Endothelial cell of umbilical vein (primary cell): ENCODE measurements around the gene KLF2. TPM values are rescaled to one million over a fixed set of nuclear protein-coding genes. Genes with fewer than 3 reads are reported as not detected.

Experiments
- BruUV-seq: library from RNA; stranded (reverse); fragments of 400-500 nt; replicated peaks from 2 replicates; lab custom pipeline; 2021; lab: Mats Ljungman, UMichigan
- CTCF ChIA-PET: fragments of 300-600, 350-600 bp; sonication (Branson Sonifier 250); formaldehyde crosslinking; loops from one replicate; lab custom pipeline; 2021; ENCODE audit warnings: antibody characterized with exemption, inconsistent platforms; lab: Charles Lee
- POLR2A ChIA-PET: fragments of 300-600, 350-600 bp; sonication (Branson Sonifier 250); formaldehyde crosslinking; loops from one replicate; lab custom pipeline; 2021; ENCODE audit warnings: antibody characterized with exemption, inconsistent platforms; lab: Charles Lee
- DNase-seq: peaks from one replicate; pipeline ENCODE4 v3.0.0-alpha.2; 2011; ENCODE audit warnings: low read depth, low spot score
- FAIRE-seq: peaks from 2 replicates; lab custom pipeline; 2011; peaks lifted over from hg19 to GRCh38; lab: Jason Lieb, UNC
- H2AFZ ChIP-seq: 2 replicates; pipeline ENCODE4 v1.6.0; 2012; ENCODE audit warnings: low read depth, low read length, control low read depth, inconsistent platforms
- H3K27ac ChIP-seq: 2 replicates; pipeline ENCODE4 v1.5.1; 2011; ENCODE audit warnings: low read depth, mild to moderate bottlenecking, control low read depth, low read length, moderate library complexity; ENCODE audit not compliant: insufficient read depth
- H3K27me3 ChIP-seq, 2 experiments: 2 replicates each; pipeline versions ENCODE4 v1.6.0 to v1.6.1; 2011; ENCODE audit warnings: low read length in 2 of 2, mixed read lengths in 1 of 2; ENCODE audit not compliant: control insufficient read depth in 2 of 2, insufficient read depth in 2 of 2
- H3K36me3 ChIP-seq, 2 experiments: 2 replicates in 1 of 2; 3 replicates in 1 of 2; pipeline ENCODE4 v1.5.1; 2011; ENCODE audit warnings: low read length in 2 of 2, mild to moderate bottlenecking in 1 of 2, moderate library complexity in 1 of 2; ENCODE audit not compliant: control insufficient read depth in 2 of 2, insufficient read depth in 2 of 2; ENCODE audit errors: extremely low read depth in 1 of 2
- H3K4me1 ChIP-seq: 3 replicates; pipeline ENCODE4 v1.5.1; 2011; ENCODE audit warnings: mild to moderate bottlenecking, low read length; ENCODE audit not compliant: control insufficient read depth, insufficient read depth; ENCODE audit errors: extremely low read depth
- H3K4me2 ChIP-seq: 2 replicates; pipeline ENCODE4 v1.6.1; 2011; ENCODE audit warnings: low read length, control low read depth, mixed read lengths; ENCODE audit not compliant: insufficient read depth
- H3K4me3 ChIP-seq, 3 experiments: fragments of 200-600 bp in 1 of 3; sonication (generic), shearing (Covaris generic) in 1 of 3; replicated peaks in 1 of 3; 2 replicates each; pipeline ENCODE4 v1.5.1; 2011 to 2016; ENCODE audit warnings: control low read depth in 3 of 3, low read length in 3 of 3, mild to moderate bottlenecking in 2 of 3, inconsistent platforms in 1 of 3, low read depth in 1 of 3, moderate library complexity in 1 of 3; ENCODE audit not compliant: insufficient read depth in 1 of 3
- H3K79me2 ChIP-seq: 2 replicates; pipeline ENCODE4 v1.6.0; 2012; ENCODE audit warnings: low read length, inconsistent platforms; ENCODE audit not compliant: control insufficient read depth, insufficient read depth
- H3K9ac ChIP-seq: replicated peaks from 2 replicates; pipeline ENCODE3; 2011; ENCODE audit warnings: low read length, control low read depth; ENCODE audit not compliant: insufficient read depth; ENCODE audit errors: extremely low read depth
- H3K9me1 ChIP-seq: replicated peaks from 3 replicates; pipeline ENCODE4 v1.6.0; 2011; ENCODE audit warnings: mild to moderate bottlenecking, low read length; ENCODE audit not compliant: control insufficient read depth, insufficient read depth; ENCODE audit errors: extremely low read depth
- H3K9me3 ChIP-seq: replicated peaks from 2 replicates; pipeline ENCODE4 v1.5.1; 2012; ENCODE audit warnings: low read length, inconsistent platforms; ENCODE audit not compliant: control insufficient read depth, insufficient read depth
- H4K20me1 ChIP-seq: replicated peaks from 2 replicates; pipeline ENCODE3; 2011; ENCODE audit warnings: mild to moderate bottlenecking, low read length; ENCODE audit not compliant: control insufficient read depth, insufficient read depth; ENCODE audit errors: extremely low read depth
- CTCF ChIP-seq, 2 donors: IDR thresholded peaks; 1 replicate in 1 of 2; 2 replicates in 1 of 2; pipeline ENCODE4 v1.5.1; 2011; ENCODE audit warnings: low read length in 2 of 2, mild to moderate bottlenecking in 2 of 2, moderate library complexity in 2 of 2, control low read depth in 1 of 2, inconsistent platforms in 1 of 2, low read depth in 1 of 2; ENCODE audit not compliant: insufficient read depth in 1 of 2; ENCODE audit errors: extremely low read depth in 1 of 2
- EZH2 ChIP-seq: IDR thresholded peaks from 2 replicates; pipeline ENCODE4 v1.6.1; 2012; ENCODE audit warnings: borderline replicate concordance, low read depth, mild to moderate bottlenecking, moderate library complexity, low read length, inconsistent platforms; ENCODE audit not compliant: severe bottlenecking
- FOS ChIP-seq: IDR thresholded peaks from 2 replicates; pipeline ENCODE4 v1.6.1; 2011; ENCODE audit warnings: mild to moderate bottlenecking, low read length, moderate library complexity, borderline replicate concordance; ENCODE audit not compliant: insufficient read depth
- GATA2 ChIP-seq: IDR thresholded peaks from 2 replicates; pipeline ENCODE4 v1.7.0; 2011; ENCODE audit warnings: low read depth, mild to moderate bottlenecking, moderate library complexity, mixed read lengths, low read length; ENCODE audit not compliant: insufficient read length, insufficient read depth
- JUN ChIP-seq: IDR thresholded peaks from 2 replicates; pipeline ENCODE4 v1.6.1; 2011; ENCODE audit warnings: borderline replicate concordance, low read depth; ENCODE audit not compliant: insufficient read length, insufficient read depth
- MYC ChIP-seq: IDR thresholded peaks from one replicate; pipeline ENCODE4 v1.6.1; 2011; ENCODE audit warnings: mild to moderate bottlenecking, low read depth, low read length
- POLR2AphosphoS5 ChIP-seq: IDR thresholded peaks from 2 replicates; pipeline ENCODE4 v1.6.1; 2012; ENCODE audit warnings: low read depth, mild to moderate bottlenecking, control low read depth, low read length, moderate library complexity; ENCODE audit not compliant: insufficient read depth
- dilution Hi-C: fragments of 300-500 bp; cut with MboI; formaldehyde crosslinking; loops from one replicate; pipeline ENCODE4 v1.15.0; 2019; ENCODE audit warnings: low sequenced_read_pairs; ENCODE audit not compliant: extremely low pct_ligation_motif_present
- intact Hi-C: fragments of 100-400 bp; cut with micrococcal nuclease; formaldehyde crosslinking; loops from one replicate; pipeline ENCODE4 v1.10.0; 2022
- polyA plus RNA-seq, 4 experiments: library from polyadenylated mRNA; depleted of rRNA in 3 of 4; stranded (reverse) in 3 of 4; unstranded in 1 of 4; fragments of >200 nt; gene quantifications; 2 replicates each; pipeline versions ENCODE4 v1.2.1 to v1.2.3, GENCODE V29; 2011 to 2012; ENCODE audit warnings: missing spikeins in 1 of 4
- total RNA-seq: library from RNA; stranded (reverse); gene quantifications from 2 replicates; pipeline ENCODE4 v1.2.3, GENCODE V29; 2021

KLF2 gene
- total and polyA plus RNA-seq, 2 donors (not counting 3 experiments of a cell fraction or from before 2014, with no cell fraction given) = 23.4 to 30.3 TPM

- peak overlapping the region; percentile 81 for H3K27ac ChIP-seq
- peaks cover 34% of the 10 kb centered on the region for H3K4me1 ChIP-seq
- no peaks in the 10 kb centered on the region for H3K27me3 ChIP-seq
- dilution Hi-C loops (no loop called here), intact Hi-C loops (loop anchor here (1.0 kb wide), 2 partner anchors 26 to 34 kb away; partner anchors contain the start of gene KLF2)
- H3K79me2 ChIP-seq = no peaks in the 10 kb centered on the region
- H3K4me3 ChIP-seq = no peak overlapping the region
- no peaks in the 10 kb centered on the region for H3K9me1 ChIP-seq
- no peak overlapping the region for H2AFZ ChIP-seq
- no TSS peak for BruUV-seq
- peak overlapping the region; percentile 52 for H3K9ac ChIP-seq
- no peaks in the 10 kb centered on the region for H4K20me1 ChIP-seq
- POLR2A ChIA-PET = interaction anchor here (0.7 to 1.5 kb wide), 2 partner anchors 26 to 49 kb away, joined by 3 read pairs; no protein-coding TSS in a partner anchor
- no peak for TF ChIP-seq CTCF (IDR thresholded peaks at IDR 0.05; ENCODE audit: extremely low read depth in 1 of 2, insufficient read depth in 1 of 2, low read depth in 1 of 2, low read length in 2 of 2)
- TF ChIP-seq POLR2AphosphoS5 = peak; percentile 77
- TF ChIP-seq FOS = peak; percentile 86
- TF ChIP-seq GATA2 = peak; percentile 39
- TF ChIP-seq EZH2 = no peak
- peak; percentile 41 for TF ChIP-seq JUN
- TF ChIP-seq MYC = peak; percentile 45
- CTCF ChIA-PET = interaction anchor here (1.0 to 2.8 kb wide), 3 partner anchors 11 to 31 kb away, joined by 3 to 8 read pairs (median 5); no protein-coding TSS in a partner anchor
- peak; percentile 89 for DNase-seq
- H3K9me3 ChIP-seq = no peaks in the 10 kb centered on the region
- FAIRE-seq = peak; percentile 98
- peak overlapping the region; percentile 7 for H3K4me2 ChIP-seq
- no peaks in the 10 kb centered on the region for H3K36me3 ChIP-seq
These were observed 33.9 kb upstream of the KLF2 start for GRCh38 chr19:16290692-16291091.
